WERI-Rb-1 (cell line): Measurements from ENCODE around the gene PFDN6.

Experiments
- DNase-seq: peaks from one replicate; pipeline ENCODE4 v3.0.0-alpha.2; 2020
- H3K27ac ChIP-seq: fragments of 250-450 bp; sonication (Bioruptor Pico); 2 replicates; pipeline ENCODE4 v1.5.1; 2020; ENCODE audit warnings: mild to moderate bottlenecking, moderate library complexity
- H3K27me3 ChIP-seq: fragments of 250-450 bp; sonication (Bioruptor Pico); 2 replicates; pipeline ENCODE4 v1.5.1; 2021; ENCODE audit warnings: mild to moderate bottlenecking, low read depth, moderate library complexity; ENCODE audit not compliant: insufficient read depth, severe bottlenecking
- H3K36me3 ChIP-seq: fragments of 250-450 bp; sonication (Bioruptor Pico); 2 replicates; pipeline ENCODE4 v1.5.1; 2020; ENCODE audit warnings: mild to moderate bottlenecking, moderate library complexity
- H3K4me3 ChIP-seq: 2 replicates; pipeline ENCODE4 v1.5.1; 2011; ENCODE audit warnings: low read depth, mild to moderate bottlenecking, control low read depth, low read length
- H3K9me3 ChIP-seq: fragments of 250-450 bp; sonication (Bioruptor Pico); 2 replicates; pipeline ENCODE4 v1.5.1; 2021; ENCODE audit warnings: mild to moderate bottlenecking, moderate library complexity; ENCODE audit not compliant: severe bottlenecking
- CTCF ChIP-seq: IDR thresholded peaks from 2 replicates; pipeline ENCODE4 v1.5.1; 2011; ENCODE audit warnings: low read depth, mild to moderate bottlenecking, control low read depth, inconsistent platforms, low read length

Gene PFDN6

DNA sequence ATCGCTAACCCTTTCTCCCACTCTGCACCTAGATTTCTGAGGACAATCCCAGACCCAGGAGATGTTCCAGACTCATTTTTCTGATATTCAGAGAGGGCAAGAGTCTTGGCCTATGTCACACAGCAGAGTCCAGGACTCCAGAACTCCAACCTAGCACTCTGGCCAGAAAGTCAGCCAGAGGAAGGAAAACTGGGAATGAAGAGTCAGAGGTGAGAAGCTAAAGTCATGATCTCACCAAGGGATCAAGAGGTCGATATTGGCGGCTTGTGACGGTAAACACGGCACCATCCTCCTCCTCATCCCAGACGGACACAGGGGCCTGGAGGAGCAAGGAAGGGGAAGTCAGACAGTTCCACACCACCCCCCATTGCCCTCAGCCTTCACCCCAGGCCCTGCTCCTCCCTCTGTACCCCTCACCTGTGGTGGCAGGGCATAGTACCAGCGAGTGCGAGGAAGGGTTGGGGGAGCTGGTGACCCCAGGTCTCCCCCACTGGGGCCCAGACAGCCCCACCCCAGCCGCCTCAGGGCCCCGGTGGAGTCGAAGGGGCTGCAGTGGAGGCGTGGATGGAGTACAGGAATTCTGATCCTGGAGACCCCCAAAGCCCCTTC lies 7.5 kb downstream of the PFDN6 start:
- Histone ChIP-seq H3K36me3 (peaks cover 48% of the 10 kb centered on the region), H3K27ac (no peak overlapping the region), H3K27me3 (no peaks in the 10 kb centered on the region), H3K9me3 (no peaks in the 10 kb centered on the region), H3K4me3 (no peak overlapping the region; the same call in 1 of the 2 replicates)
- no peak for DNase-seq
- no peak for TF ChIP-seq CTCF

GRCh38 chr6:33297406-33297955 lies 8.1 kb downstream of the PFDN6 start:
- Histone ChIP-seq H3K27me3 (no peaks in the 10 kb centered on the region), H3K27ac (peak overlapping the region; percentile 40; the same call in 1 of the 2 replicates), H3K9me3 (no peaks in the 10 kb centered on the region), H3K36me3 (peaks cover 43% of the 10 kb centered on the region), H3K4me3 (peak overlapping the region; percentile 71)
- no peak for TF ChIP-seq CTCF
- peak; percentile 61 for DNase-seq

DNA sequence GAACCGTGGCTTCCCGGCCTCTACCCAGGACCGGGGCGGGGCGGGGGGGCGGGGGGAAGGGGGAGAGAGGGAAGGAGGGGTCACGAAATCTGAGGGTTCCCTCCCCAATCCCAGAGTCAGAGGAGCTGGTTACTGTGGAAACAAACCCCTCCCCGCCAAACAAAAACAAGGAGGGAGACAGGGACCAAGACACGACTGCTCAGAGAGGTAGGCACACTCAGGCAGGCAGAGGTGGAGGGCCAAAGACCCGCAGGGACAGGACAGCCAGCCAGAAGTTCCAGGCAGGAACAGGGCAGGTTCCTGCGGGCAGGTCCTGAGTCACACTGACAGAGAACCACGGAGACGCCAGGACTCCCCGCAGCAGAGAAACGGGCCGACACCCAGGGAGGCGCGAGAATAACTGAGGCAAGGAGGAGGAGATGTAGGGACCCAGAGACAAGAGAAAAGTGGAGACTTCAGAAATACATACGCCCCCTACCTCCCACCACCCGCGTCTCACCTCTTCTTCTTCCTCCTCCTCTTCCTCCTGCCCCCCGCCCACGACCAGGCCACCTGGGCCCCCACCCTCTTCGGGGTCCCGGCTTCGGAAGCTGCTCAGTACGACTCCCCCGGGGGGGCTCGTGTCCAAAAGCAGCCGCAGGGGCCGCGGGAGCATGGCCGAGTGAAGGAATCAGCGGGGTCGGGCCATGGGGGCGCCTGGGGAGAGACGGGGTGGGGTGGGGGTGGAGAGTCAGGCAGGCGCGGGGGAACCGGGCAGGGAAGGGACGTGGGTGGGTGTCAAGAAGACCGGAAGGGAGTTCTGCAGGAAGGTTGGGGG lies 8.8 kb downstream of the PFDN6 start:
- TF ChIP-seq CTCF: peak; percentile 24; the same call in 1 of the 2 replicates
- Histone ChIP-seq H3K36me3 (peaks cover 37% of the 10 kb centered on the region), H3K27me3 (no peaks in the 10 kb centered on the region), H3K4me3 (peak overlapping the region; percentile 71), H3K9me3 (no peaks in the 10 kb centered on the region), H3K27ac (peak overlapping the region; percentile 87)
- DNase-seq: peak; percentile 79

DNA sequence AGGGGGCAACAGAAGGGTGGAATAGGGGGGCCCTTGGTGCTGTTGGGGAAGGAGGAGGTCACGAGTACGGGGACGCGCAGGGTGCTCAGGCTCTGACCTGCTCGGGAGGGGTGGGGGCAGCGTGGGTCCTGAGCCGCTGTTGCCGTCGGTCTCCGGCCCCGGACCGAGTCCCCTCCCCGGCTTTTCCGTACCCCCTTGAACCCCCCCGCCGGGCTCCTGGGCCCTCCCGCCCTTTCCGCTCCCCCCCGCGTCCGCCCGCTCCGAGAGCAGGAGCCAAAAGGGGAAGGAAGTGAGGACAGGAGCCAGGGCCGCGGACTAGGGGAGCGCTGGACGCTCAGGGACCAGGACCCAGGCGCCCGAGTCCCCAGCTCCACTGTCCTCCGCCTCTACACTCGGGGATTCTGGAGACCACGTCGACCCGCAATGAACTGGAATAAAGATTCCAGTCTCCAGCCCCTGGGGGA lies 9.4 kb downstream of the PFDN6 start, which contains the start of gene RGL2:
RGL2 (minus strand) TSS at position 170 of the 464 bp plus-strand sequence. CDS start 332 bp downstream, outside the sequence.
- peaks cover 31% of the 10 kb centered on the region for H3K36me3 ChIP-seq
- TF ChIP-seq CTCF: no peak
- peak; percentile 79 for DNase-seq
- peak within 1 kb of the TSS; percentile 87 for H3K27ac ChIP-seq
- no peaks in the 10 kb centered on the region for H3K9me3 ChIP-seq
- peak within 1 kb of the TSS; percentile 71 for H3K4me3 ChIP-seq
- H3K27me3 ChIP-seq: no peaks in the 10 kb centered on the region

DNA sequence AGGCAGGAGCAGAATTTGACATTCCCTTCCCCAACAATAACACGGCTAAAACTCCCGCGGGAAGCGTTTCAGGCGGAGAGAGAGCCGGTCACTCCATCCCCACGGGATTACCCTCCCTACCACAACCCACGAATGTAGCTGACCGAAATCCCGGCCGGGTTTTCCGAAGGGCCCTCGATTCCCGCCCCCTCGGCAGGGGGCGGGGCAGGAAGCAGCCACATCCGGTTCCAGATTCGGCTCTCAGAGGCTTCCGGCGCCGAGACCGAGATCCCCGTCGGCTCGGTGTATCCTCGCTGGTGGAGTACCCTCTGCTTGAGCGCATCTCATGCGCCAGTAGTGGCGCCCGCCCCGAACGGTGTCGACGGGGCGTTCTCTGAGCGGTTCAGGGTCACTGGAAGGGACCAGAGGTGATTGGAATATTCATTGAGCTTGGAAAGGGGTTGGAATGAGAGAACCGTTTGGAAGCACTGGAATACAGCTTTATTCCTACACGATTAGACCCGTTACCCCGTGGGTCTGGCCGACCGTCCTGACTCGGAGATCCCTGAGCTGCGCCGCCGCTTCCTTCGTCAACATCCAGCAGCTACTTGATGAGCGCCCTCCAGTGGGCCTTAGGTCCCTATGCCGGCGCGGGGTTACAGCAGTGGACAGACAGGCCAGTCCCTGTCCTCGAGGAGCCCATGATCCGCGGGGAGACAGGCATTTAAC lies 10.0 kb downstream of the PFDN6 start:
- no peaks in the 10 kb centered on the region for H3K9me3 ChIP-seq
- peak overlapping the region; percentile 71 for H3K4me3 ChIP-seq
- TF ChIP-seq CTCF: peak; percentile 93
- H3K36me3 ChIP-seq: peaks cover 25% of the 10 kb centered on the region
- no peaks in the 10 kb centered on the region for H3K27me3 ChIP-seq
- peak; percentile 99 for DNase-seq
- H3K27ac ChIP-seq: peak overlapping the region; percentile 87
